Spleen (tissue), 13 donors: Measurements from ENCODE around the gene BAHD1. TPM values are rescaled to one million over a fixed set of nuclear protein-coding genes. Genes with fewer than 3 reads are reported as not detected.

Experiments
- DNase-seq: peaks from one replicate; pipeline ENCODE4 v3.0.0-alpha.2; 2020
- H3K27ac ChIP-seq, 8 donors: fragments of 200-600 bp; sonication (generic) in 7 of 8; 1 replicate in 4 of 8; 2 replicates in 4 of 8; pipeline versions ENCODE4 v1.5.0 to v1.8.0; 2016 to 2021; ENCODE audit warnings: inconsistent platforms in 4 of 8, mild to moderate bottlenecking in 4 of 8, moderate library complexity in 1 of 8
- H3K27me3 ChIP-seq, 7 donors: fragments of 200-600 bp; sonication (generic) in 6 of 7; replicated peaks in 1 of 7; 1 replicate in 4 of 7; 2 replicates in 3 of 7; pipeline versions ENCODE4 v1.5.0 to v1.8.0; 2016 to 2021; ENCODE audit warnings: inconsistent platforms in 3 of 7, mild to moderate bottlenecking in 1 of 7
- H3K36me3 ChIP-seq, 6 donors: fragments of 200-600 bp; sonication (generic) in 5 of 6; 1 replicate in 4 of 6; 2 replicates in 2 of 6; pipeline versions ENCODE4 v1.5.0 to v1.8.0; 2016 to 2021; ENCODE audit warnings: inconsistent platforms in 2 of 6
- H3K4me1 ChIP-seq, 6 donors: fragments of 200-600 bp; sonication (generic) in 5 of 6; 1 replicate in 3 of 6; 2 replicates in 3 of 6; pipeline versions ENCODE4 v1.5.0 to v1.8.0; 2016 to 2021; ENCODE audit warnings: inconsistent platforms in 3 of 6
- H3K4me3 ChIP-seq, 8 donors: fragments of 200-600 bp; sonication (generic) in 7 of 8; 1 replicate in 4 of 8; 2 replicates in 4 of 8; pipeline versions ENCODE4 v1.5.0 to v1.8.0; 2016 to 2021; ENCODE audit warnings: inconsistent platforms in 4 of 8, mild to moderate bottlenecking in 4 of 8, moderate library complexity in 2 of 8
- H3K9me3 ChIP-seq, 8 donors: fragments of 200-600 bp; sonication (generic) in 7 of 8; 1 replicate in 4 of 8; 2 replicates in 4 of 8; pipeline versions ENCODE4 v1.5.0 to v1.8.0; 2016 to 2021; ENCODE audit warnings: inconsistent platforms in 4 of 8
- CTCF ChIP-seq, 11 experiments: fragments of 200-600 bp in 7 of 11; fragments of 450-650 bp in 4 of 11; sonication (generic) in 4 of 11; IDR thresholded peaks in 8 of 11; conservative IDR thresholded peaks in 3 of 11; 1 replicate in 7 of 11; 2 replicates in 4 of 11; pipeline versions ENCODE4 v1.4.0 to v1.8.0; 2016 to 2021; ENCODE audit warnings: antibody characterized with exemption in 11 of 11, inconsistent platforms in 4 of 11, mild to moderate bottlenecking in 1 of 11
- POLR2A ChIP-seq, 3 donors: fragments of 450-650 bp; IDR thresholded peaks; one replicate each; pipeline ENCODE4 v1.5.1; 2017; ENCODE audit warnings: antibody characterized with exemption in 3 of 3, mild to moderate bottlenecking in 1 of 3
- POLR2AphosphoS5 ChIP-seq, 3 donors: sonication (generic); formaldehyde crosslinking; IDR thresholded peaks; one replicate each; pipeline ENCODE4 v1.5.1; 2017; ENCODE audit warnings: antibody characterized with exemption in 3 of 3
- WGBS, 5 donors: extraction: QIAGEN DNeasy Blood & Tissue Kit in 3 of 5; methylation state at CpG; one replicate each; pipeline versions ENCODE4 v1.1.5 to v1.1.7; 2013 to 2018; 5-methylcytosine and 5-hydroxymethylcytosine counted together
- intact Hi-C: fragments of 100-400 bp; cut with DNase I; formaldehyde crosslinking; loops from one replicate; pipeline ENCODE4 v1.15.0; 2023; ENCODE audit warnings: low total_unique reads
- long read RNA-seq, 2 donors: transcript quantifications; one replicate each; lab custom pipeline, GENCODE V29; 2026
- polyA plus RNA-seq, 3 donors: library from polyadenylated mRNA; stranded (reverse); fragments of 200-250 nt; gene quantifications; one replicate each; pipeline ENCODE4 v1.2.1, GENCODE V29; 2013
- total RNA-seq, 7 donors: library from RNA; depleted of rRNA in 3 of 7; stranded (reverse); fragments of >200 nt in 3 of 7; fragmentation: NEBNext Ultra II Directional in 4 of 7; extraction: Animal tissue kit (Norgen Biotek cat#: 25700) in 4 of 7; gene quantifications; one replicate each; pipeline versions ENCODE4 v1.1.0 to v1.2.1, GENCODE V29; 2016 to 2021
- donor health status: healthy with polysubstance abuse.
- donor health status: DM: no; HTN: no; CAD: no; lungs with moderate emphysema.
- donor health status: DM: no; HTN: no; CAD: no.
- donor health status: Bipolar disorder and iron deficiency.
- donor health status: healthy.
- donor health status: DM: no; HTN: no; CAD: no.
- donor health status: DM: yes; HTN: yes; CAD: no.

BAHD1 gene
- total RNA-seq: 10 to 100 TPM; 13.5 to 27.0 (median 22.2) TPM
- polyA plus RNA-seq: 10 to 100 TPM in 1 of 3 donors, 1 to 10 TPM in 2; 7.4 to 14.2 (median 8.7) TPM
- long read RNA-seq, donor 1, partial matches to known transcripts: 0 of 1 reads
- long read RNA-seq, donor 1, other reads (novel, unspliced or antisense): 0 of 1 reads
- long read RNA-seq, donor 2, partial matches to known transcripts: 0 of 1 reads
- long read RNA-seq, donor 2, other reads (novel, unspliced or antisense): 0 of 1 reads

- Histone ChIP-seq H3K9me3 (no peaks in the 10 kb centered on the region), H3K27ac (peak within 1 kb of the TSS; percentile 42 to 87 (median 72)), H3K4me1 (peaks cover 26 to 90% (median 69%) of the 10 kb centered on the region in 6 donors), H3K4me3 (peak within 1 kb of the TSS; percentile 77 to 97 (median 90)), H3K27me3 (peaks cover 0 to 55% (median 19%) of the 10 kb centered on the region in 7 donors), H3K36me3 (no peaks in the 10 kb centered on the region)
- WGBS, 5 donors: 0 to 1% (median 1%) methylated on average over 41 to 119 of the region's 119 CpGs
- TF ChIP-seq POLR2AphosphoS5 (IDR thresholded peaks at IDR 0.05) (peak; percentile 67 to 84 (median 75)), CTCF (IDR thresholded peaks at IDR 0.05 in 8 of 11, conservative IDR thresholded peaks at IDR 0.05 in 3 of 11) (peak in 3 of 11 experiments; percentile 16 to 44 (median 31)), POLR2A (IDR thresholded peaks at IDR 0.05) (no peak)
- intact Hi-C loops: no loop called here
- DNase-seq: peak; percentile 98
Observed at GRCh38 chr15:40440743-40441564, at the start of gene BAHD1. TSS of gene BAHD1 (plus strand) at chr15:40440953. CDS start at chr15:40458465, 17,512 bp downstream.

- 91 to 98% (median 96%) methylated on average over 4 of the region's 4 CpGs for WGBS, 5 donors
- no peak overlapping the region for H3K27ac ChIP-seq
- peaks cover 0 to 42% (median 18%) of the 10 kb centered on the region in 6 donors for H3K4me1 ChIP-seq
- H3K4me3 ChIP-seq: no peak overlapping the region
- no peaks in the 10 kb centered on the region for H3K9me3 ChIP-seq
- intact Hi-C loops: no loop called here
- DNase-seq: no peak
- H3K27me3 ChIP-seq: no peaks in the 10 kb centered on the region
- TF ChIP-seq CTCF (IDR thresholded peaks at IDR 0.05 in 8 of 11, conservative IDR thresholded peaks at IDR 0.05 in 3 of 11) (no peak), POLR2AphosphoS5 (IDR thresholded peaks at IDR 0.05) (no peak), POLR2A (IDR thresholded peaks at IDR 0.05) (no peak)
- peaks cover 0 to 66% (median 26%) of the 10 kb centered on the region in 6 donors for H3K36me3 ChIP-seq
Observed at GRCh38 chr15:40392986-40393948, 47.5 kb upstream of the BAHD1 start.

GRCh38 chr15:40397688-40398412, 42.9 kb upstream of the BAHD1 start:
- intact Hi-C loops: no loop called here
- peak; percentile 47 for DNase-seq
- H3K9me3 ChIP-seq: no peaks in the 10 kb centered on the region
- H3K36me3 ChIP-seq: peaks cover 0 to 23% (median 8%) of the 10 kb centered on the region in 6 donors
- peak overlapping the region in 1 of 8 donors; percentile 32 for H3K4me3 ChIP-seq
- 77 to 85% (median 84%) methylated on average over 8 of the region's 8 CpGs for WGBS, 5 donors
- H3K27me3 ChIP-seq: no peaks in the 10 kb centered on the region
- peaks cover 0 to 35% (median 19%) of the 10 kb centered on the region in 6 donors for H3K4me1 ChIP-seq
- H3K27ac ChIP-seq: peak overlapping the region; percentile 19 to 70 (median 46)
- no peak for TF ChIP-seq POLR2A (IDR thresholded peaks at IDR 0.05)
